Adrenal gland (tissue), 19 donors: Measurements from ENCODE around the gene GP5. TPM values are rescaled to one million over a fixed set of nuclear protein-coding genes. Genes with fewer than 3 reads are reported as not detected.

Source experiments
- DNase-seq, 7 donors: peaks; one replicate each; pipeline ENCODE4 v3.0.0-alpha.2; 2019 to 2020
- H3K27ac ChIP-seq, 5 donors: fragments of 200-600 bp; sonication (generic) in 4 of 5; 1 replicate in 3 of 5; 2 replicates in 2 of 5; pipeline versions ENCODE4 v1.5.1 to v1.8.0; 2016 to 2020; ENCODE audit warnings: mild to moderate bottlenecking in 1 of 5
- H3K27me3 ChIP-seq: fragments of 200-600 bp; 2 replicates; pipeline ENCODE4 v1.8.0; 2021
- H3K36me3 ChIP-seq, 2 donors: fragments of 200-600 bp; replicated peaks in 1 of 2; 1 replicate in 1 of 2; 2 replicates in 1 of 2; pipeline versions ENCODE4 v1.5.1 to v1.8.0; 2018 to 2022
- H3K4me1 ChIP-seq, 2 donors: fragments of 200-600 bp; replicated peaks in 1 of 2; 1 replicate in 1 of 2; 2 replicates in 1 of 2; pipeline versions ENCODE4 v1.5.1 to v1.8.0; 2018 to 2021
- H3K4me3 ChIP-seq, 4 donors: fragments of 200-600 bp; sonication (generic) in 3 of 4; one replicate each; pipeline ENCODE4 v1.5.1; 2016 to 2018
- H3K9me3 ChIP-seq, 3 donors: fragments of 200-600 bp; sonication (generic) in 1 of 3; replicated peaks in 1 of 3; 1 replicate in 2 of 3; 2 replicates in 1 of 3; pipeline versions ENCODE4 v1.5.1 to v1.8.0; 2016 to 2021
- POLR2A ChIP-seq, 2 donors: fragments of 450-650 bp; IDR thresholded peaks; one replicate each; pipeline ENCODE4 v1.6.1; 2017; ENCODE audit warnings: antibody characterized with exemption in 2 of 2, mild to moderate bottlenecking in 2 of 2, moderate library complexity in 1 of 2
- WGBS, 4 donors: extraction: QIAGEN DNeasy Blood & Tissue Kit in 2 of 4; methylation state at CpG; one replicate each; pipeline versions ENCODE4 v1.1.5 to v1.1.7; 2013 to 2017; 5-methylcytosine and 5-hydroxymethylcytosine counted together
- intact Hi-C, 2 donors: fragments of 100-400 bp; cut with DNase I; formaldehyde crosslinking; loops; one replicate each; pipeline versions ENCODE4 v1.14.1 to v1.15.0; 2022 to 2023
- long read RNA-seq, 10 donors: library from polyadenylated mRNA in 3 of 10; unstranded in 2 of 10; stranded (forward) in 1 of 10; transcript quantifications; one replicate each; pipeline ENCODE4 v2.0.0 and lab custom pipeline, GENCODE V29; 2021 to 2026
- polyA plus RNA-seq, 3 donors: library from polyadenylated mRNA; stranded (reverse); fragments of 200-250 nt in 2 of 3; fragments of 350-450 nt in 1 of 3; fragmentation: Illumina TruSeq in 1 of 3; extraction: RNeasy Lipid Tissue Mini Kit (QIAGEN cat#74804) in 1 of 3; gene quantifications; one replicate each; pipeline ENCODE4 v1.2.3, GENCODE V29; 2013 to 2014
- total RNA-seq, 9 donors: library from RNA; depleted of rRNA in 4 of 9; stranded (reverse); fragments of >200 nt in 4 of 9; fragments of 120-200 nt in 1 of 9; fragmentation: NEBNext Ultra II Directional in 1 of 9; extraction: Animal tissue kit (Norgen Biotek cat#: 25700) in 1 of 9; gene quantifications; one replicate each; pipeline versions ENCODE4 v1.1.0 to v1.2.4, GENCODE V29; 2013 to 2023
- TF ChIP-seq, protein P1 (sequence below), 6 experiments: fragments of 450-650 bp in 4 of 6; fragments of 200-600 bp in 2 of 6; sonication (generic) in 1 of 6; IDR thresholded peaks; 1 replicate in 5 of 6; 2 replicates in 1 of 6; pipeline versions ENCODE4 v1.5.1 to v1.8.0; 2016 to 2021; ENCODE audit warnings: antibody characterized with exemption in 6 of 6, mild to moderate bottlenecking in 2 of 6, moderate library complexity in 1 of 6
- donor health status: healthy with polysubstance abuse.
- donor health status: Bipolar disorder and iron deficiency.
- donor health status: DM: yes; HTN: yes; CAD: no.
- donor health status: DM: no; HTN: no; CAD: no.
- donor health status: DM: no; HTN: no; CAD: no.
- donor health status: DM: yes; HTN: yes; CAD: no.

GP5 gene, protein sequence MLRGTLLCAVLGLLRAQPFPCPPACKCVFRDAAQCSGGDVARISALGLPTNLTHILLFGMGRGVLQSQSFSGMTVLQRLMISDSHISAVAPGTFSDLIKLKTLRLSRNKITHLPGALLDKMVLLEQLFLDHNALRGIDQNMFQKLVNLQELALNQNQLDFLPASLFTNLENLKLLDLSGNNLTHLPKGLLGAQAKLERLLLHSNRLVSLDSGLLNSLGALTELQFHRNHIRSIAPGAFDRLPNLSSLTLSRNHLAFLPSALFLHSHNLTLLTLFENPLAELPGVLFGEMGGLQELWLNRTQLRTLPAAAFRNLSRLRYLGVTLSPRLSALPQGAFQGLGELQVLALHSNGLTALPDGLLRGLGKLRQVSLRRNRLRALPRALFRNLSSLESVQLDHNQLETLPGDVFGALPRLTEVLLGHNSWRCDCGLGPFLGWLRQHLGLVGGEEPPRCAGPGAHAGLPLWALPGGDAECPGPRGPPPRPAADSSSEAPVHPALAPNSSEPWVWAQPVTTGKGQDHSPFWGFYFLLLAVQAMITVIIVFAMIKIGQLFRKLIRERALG
- total RNA-seq (under 1 TPM in 3 of 9 donors, not detected in 6; 0.08 to 0.28 (median 0.11) TPM), polyA plus RNA-seq (not detected)
- long read RNA-seq, donor 1, result 0 reads
- long read RNA-seq, donor 2, result 0 reads
- long read RNA-seq, donor 3, result 0 reads
- long read RNA-seq, donor 4, result 0 reads
- long read RNA-seq, donor 5, result 0 reads
- long read RNA-seq, donor 6, result 0 reads
- long read RNA-seq, donor 7, partial matches to known transcripts, result 0 of 3 reads
- long read RNA-seq, donor 7, other reads (novel, unspliced or antisense), result 0 of 3 reads
- long read RNA-seq, donor 8, result 0 reads
- long read RNA-seq, donor 9, result 0 reads
- long read RNA-seq, donor 10, result 0 reads

DNA sequence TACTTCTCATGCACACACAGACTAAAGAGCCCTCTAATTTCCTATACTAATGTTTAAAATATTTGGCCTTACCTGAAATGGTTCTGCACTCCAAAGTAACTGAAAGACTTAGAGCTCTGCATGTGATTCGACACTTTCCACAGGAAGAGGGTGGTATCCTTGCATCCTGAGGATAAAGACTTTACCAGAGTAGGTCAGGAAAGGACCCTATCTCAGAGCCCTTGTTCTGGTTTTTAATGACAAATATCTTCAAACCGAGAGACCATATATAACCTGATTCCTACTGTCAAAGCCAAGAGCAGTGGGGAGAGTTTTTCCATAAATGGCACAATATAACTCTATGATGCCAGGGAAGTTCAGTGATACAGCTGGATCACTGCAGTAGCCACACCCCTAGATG, at the start of gene GP5:
GP5 (minus strand) TSS at position 101 of the 400 bp plus-strand sequence. CDS start 984 bp downstream, outside the sequence.
- TF ChIP-seq, protein P1, sequence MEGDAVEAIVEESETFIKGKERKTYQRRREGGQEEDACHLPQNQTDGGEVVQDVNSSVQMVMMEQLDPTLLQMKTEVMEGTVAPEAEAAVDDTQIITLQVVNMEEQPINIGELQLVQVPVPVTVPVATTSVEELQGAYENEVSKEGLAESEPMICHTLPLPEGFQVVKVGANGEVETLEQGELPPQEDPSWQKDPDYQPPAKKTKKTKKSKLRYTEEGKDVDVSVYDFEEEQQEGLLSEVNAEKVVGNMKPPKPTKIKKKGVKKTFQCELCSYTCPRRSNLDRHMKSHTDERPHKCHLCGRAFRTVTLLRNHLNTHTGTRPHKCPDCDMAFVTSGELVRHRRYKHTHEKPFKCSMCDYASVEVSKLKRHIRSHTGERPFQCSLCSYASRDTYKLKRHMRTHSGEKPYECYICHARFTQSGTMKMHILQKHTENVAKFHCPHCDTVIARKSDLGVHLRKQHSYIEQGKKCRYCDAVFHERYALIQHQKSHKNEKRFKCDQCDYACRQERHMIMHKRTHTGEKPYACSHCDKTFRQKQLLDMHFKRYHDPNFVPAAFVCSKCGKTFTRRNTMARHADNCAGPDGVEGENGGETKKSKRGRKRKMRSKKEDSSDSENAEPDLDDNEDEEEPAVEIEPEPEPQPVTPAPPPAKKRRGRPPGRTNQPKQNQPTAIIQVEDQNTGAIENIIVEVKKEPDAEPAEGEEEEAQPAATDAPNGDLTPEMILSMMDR (IDR thresholded peaks at IDR 0.05), result no peak
- Histone ChIP-seq H3K4me3 (peak within 1 kb of the TSS in 1 of 4 donors; percentile 26), H3K27ac (no peak within 1 kb of the TSS), H3K36me3 (no peaks in the 10 kb centered on the region), H3K27me3 (peaks cover 19% of the 10 kb centered on the region), H3K4me1 (peaks cover 0 to 10% of the 10 kb centered on the region in 2 donors), H3K9me3 (no peaks in the 10 kb centered on the region)
- 59 to 77% (median 62%) methylated on average over 2 of the region's 2 CpGs for WGBS, 4 donors
- no peak for DNase-seq
- intact Hi-C loops, result loop anchor here in 1 of 2 donors (5.0 kb wide), 1 partner anchor 67 kb away; no protein-coding TSS in a partner anchor

DNA sequence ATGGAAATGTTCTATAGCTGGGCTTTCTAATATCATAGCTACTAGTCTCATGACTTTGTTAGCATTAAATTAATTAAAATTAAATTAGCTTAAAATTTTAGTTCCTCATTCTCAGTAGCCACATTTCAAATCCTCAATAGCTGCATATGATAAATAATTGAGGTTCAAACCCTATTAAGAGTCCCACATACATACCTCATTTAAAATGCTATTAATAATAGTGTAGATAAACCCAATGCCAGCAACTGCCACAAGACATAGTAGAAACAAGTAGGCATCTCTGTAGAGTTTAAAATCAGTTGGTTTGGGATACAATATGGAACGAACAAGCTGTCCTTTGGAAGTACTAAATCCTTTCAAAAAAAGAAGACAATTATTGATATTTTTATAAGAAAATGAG, 48.6 kb upstream of the GP5 start:
- Histone ChIP-seq H3K27me3 (no peaks in the 10 kb centered on the region), H3K27ac (no peak overlapping the region), H3K4me3 (no peak overlapping the region), H3K9me3 (no peaks in the 10 kb centered on the region), H3K36me3 (peaks cover 0 to 61% of the 10 kb centered on the region in 2 donors), H3K4me1 (no peaks in the 10 kb centered on the region)
- intact Hi-C loops, result no loop called here
- WGBS, 4 donors, result 97 to 100% (median 98%) methylated on average over 1 of the region's 1 CpG
- no peak for DNase-seq
- TF ChIP-seq POLR2A (IDR thresholded peaks at IDR 0.05), result no peak
- TF ChIP-seq, protein P1 (IDR thresholded peaks at IDR 0.05), result no peak

DNA sequence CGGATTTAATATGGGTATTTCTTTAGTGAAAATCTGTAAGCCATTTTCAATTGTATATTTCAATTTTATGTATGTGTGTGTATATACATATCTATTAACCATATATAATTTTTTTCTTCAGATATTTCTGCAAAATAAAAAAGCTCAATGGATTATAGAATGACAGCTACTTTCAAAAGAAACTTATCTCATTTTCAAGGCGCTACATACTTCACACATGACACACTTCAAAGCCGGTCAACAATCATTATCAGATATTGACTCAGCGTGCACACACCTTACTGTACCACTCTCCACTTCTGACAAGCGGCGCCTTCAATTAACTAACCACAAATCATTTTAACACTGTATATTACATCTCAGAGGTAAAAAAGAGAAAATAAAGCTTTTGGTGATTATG, 48.1 kb upstream of the GP5 start:
- H3K4me1 ChIP-seq, result no peaks in the 10 kb centered on the region
- H3K9me3 ChIP-seq, result no peaks in the 10 kb centered on the region
- H3K4me3 ChIP-seq, result no peak overlapping the region
- WGBS, 4 donors, result 93 to 95% (median 94%) methylated on average over 6 of the region's 6 CpGs
- peaks cover 0 to 56% of the 10 kb centered on the region in 2 donors for H3K36me3 ChIP-seq
- no peak for TF ChIP-seq POLR2A (IDR thresholded peaks at IDR 0.05)
- TF ChIP-seq, protein P1 (IDR thresholded peaks at IDR 0.05), result no peak
- intact Hi-C loops, result no loop called here
- DNase-seq, result no peak
- no peaks in the 10 kb centered on the region for H3K27me3 ChIP-seq
- H3K27ac ChIP-seq, result no peak overlapping the region

DNA sequence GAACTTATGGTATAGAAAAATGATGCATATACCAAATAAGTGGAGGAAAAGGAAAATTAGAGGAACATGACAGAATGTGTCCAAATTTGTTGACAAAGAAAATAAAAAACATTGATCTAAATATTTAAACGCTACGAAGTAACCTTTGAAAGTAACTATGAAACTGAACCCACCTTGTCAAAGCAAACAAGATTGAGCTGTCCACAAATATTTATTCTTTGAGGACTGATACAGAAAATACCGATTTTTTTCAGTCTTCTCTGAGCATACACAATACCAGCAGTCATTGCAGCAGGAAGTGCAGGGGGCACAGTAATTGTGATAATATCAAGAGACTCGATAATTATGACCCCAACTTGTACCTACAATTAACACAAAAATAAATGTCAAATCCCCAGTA, 47.7 kb upstream of the GP5 start:
- Histone ChIP-seq H3K4me3 (no peak overlapping the region), H3K27me3 (no peaks in the 10 kb centered on the region), H3K27ac (no peak overlapping the region), H3K4me1 (no peaks in the 10 kb centered on the region), H3K36me3 (peaks cover 0 to 52% of the 10 kb centered on the region in 2 donors), H3K9me3 (no peaks in the 10 kb centered on the region)
- DNase-seq, result no peak
- WGBS, 4 donors, result 85 to 89% (median 88%) methylated on average over 4 of the region's 4 CpGs
- TF ChIP-seq, protein P1 (IDR thresholded peaks at IDR 0.05), result no peak
- no peak for TF ChIP-seq POLR2A (IDR thresholded peaks at IDR 0.05)
- intact Hi-C loops, result no loop called here
